Vagina (tissue), 2 donors: ENCODE measurements around the gene SERP1. TPM values are rescaled to one million over a fixed set of nuclear protein-coding genes. Genes with fewer than 3 reads are reported as not detected.

Source experiments
- DNase-seq, 2 donors: peaks; one replicate each; pipeline ENCODE4 v3.0.0-alpha.2; 2017; ENCODE audit errors: extremely low spot score in 2 of 2
- H3K27ac ChIP-seq: fragments of 200-600 bp; sonication (generic); one replicate; pipeline ENCODE4 v1.5.1; 2019
- H3K27me3 ChIP-seq: fragments of 200-600 bp; sonication (generic); one replicate; pipeline ENCODE4 v1.5.1; 2019
- H3K36me3 ChIP-seq, 2 donors: fragments of 200-600 bp; sonication (generic); one replicate each; pipeline ENCODE4 v1.5.1; 2017 to 2019
- H3K4me1 ChIP-seq: fragments of 200-600 bp; sonication (generic); one replicate; pipeline ENCODE4 v1.5.1; 2019
- H3K4me3 ChIP-seq, 2 donors: fragments of 200-600 bp; sonication (generic); 1 replicate in 1 of 2; 2 replicates in 1 of 2; pipeline ENCODE4 v1.5.1; 2016 to 2019
- H3K9me3 ChIP-seq: fragments of 200-600 bp; sonication (generic); one replicate; pipeline ENCODE4 v1.5.1; 2019
- CTCF ChIP-seq, 3 experiments: fragments of 450-650 bp in 2 of 3; fragments of 200-600 bp in 1 of 3; sonication (generic) in 1 of 3; IDR thresholded peaks; one replicate each; pipeline ENCODE4 v1.5.1; 2017 to 2019; ENCODE audit warnings: antibody characterized with exemption in 3 of 3, mild to moderate bottlenecking in 2 of 3, moderate library complexity in 2 of 3
- POLR2A ChIP-seq, 2 donors: fragments of 450-650 bp; IDR thresholded peaks; one replicate each; pipeline ENCODE4 v1.6.1; 2017; ENCODE audit warnings: antibody characterized with exemption in 2 of 2, mild to moderate bottlenecking in 2 of 2, moderate library complexity in 2 of 2
- POLR2AphosphoS5 ChIP-seq, 2 donors: sonication (generic); formaldehyde crosslinking; IDR thresholded peaks; one replicate each; pipeline ENCODE4 v1.9.0; 2017; ENCODE audit warnings: antibody characterized with exemption in 2 of 2, mild to moderate bottlenecking in 2 of 2, low read depth in 1 of 2; ENCODE audit not compliant: insufficient read depth in 1 of 2
- intact Hi-C: fragments of 100-400 bp; cut with DNase I; formaldehyde crosslinking; loops from one replicate; pipeline ENCODE4 v1.15.1; 2023
- total RNA-seq: library from RNA; depleted of rRNA; stranded (reverse); fragments of >200 nt; gene quantifications from one replicate; pipeline ENCODE4 v1.2.3, GENCODE V29; 2016

The SERP1 gene
- total RNA-seq, 1 donor from 2014 or later, result 231 TPM

- no peak for DNase-seq
- peaks cover 0 to 58% of the 10 kb centered on the region in 2 donors for H3K36me3 ChIP-seq
- H3K4me1 ChIP-seq, result no peaks in the 10 kb centered on the region
- no peak overlapping the region for H3K27ac ChIP-seq
- no peak overlapping the region for H3K4me3 ChIP-seq
- TF ChIP-seq POLR2AphosphoS5 (IDR thresholded peaks at IDR 0.05; ENCODE audit: insufficient read depth in 1 of 2, low read depth in 1 of 2) (no peak), POLR2A (IDR thresholded peaks at IDR 0.05) (no peak)
- no peaks in the 10 kb centered on the region for H3K27me3 ChIP-seq
- no peaks in the 10 kb centered on the region for H3K9me3 ChIP-seq
- intact Hi-C loops, result no loop called here
These were observed 21.0 kb upstream of the SERP1 start for GRCh38 chr3:150567328-150567727.

GRCh38 chr3:150564243-150564642 lies 17.9 kb upstream of the SERP1 start:
- Histone ChIP-seq H3K27ac (no peak overlapping the region), H3K4me3 (no peak overlapping the region), H3K9me3 (no peaks in the 10 kb centered on the region), H3K36me3 (peaks cover 0 to 36% of the 10 kb centered on the region in 2 donors), H3K4me1 (no peaks in the 10 kb centered on the region), H3K27me3 (no peaks in the 10 kb centered on the region)
- no peak for TF ChIP-seq POLR2A (IDR thresholded peaks at IDR 0.05)
- TF ChIP-seq CTCF (IDR thresholded peaks at IDR 0.05), result no peak
- no peak for TF ChIP-seq POLR2AphosphoS5 (IDR thresholded peaks at IDR 0.05; ENCODE audit: insufficient read depth in 1 of 2, low read depth in 1 of 2)
- no peak for DNase-seq
- intact Hi-C loops, result no loop called here

- H3K36me3 ChIP-seq, result peaks cover 0 to 41% of the 10 kb centered on the region in 2 donors
- TF ChIP-seq POLR2AphosphoS5 (IDR thresholded peaks at IDR 0.05; ENCODE audit: insufficient read depth in 1 of 2, low read depth in 1 of 2) (no peak), CTCF (IDR thresholded peaks at IDR 0.05) (no peak), POLR2A (IDR thresholded peaks at IDR 0.05) (no peak)
These were observed 11.4 kb upstream of the SERP1 start for GRCh38 chr3:150557725-150558124.

GRCh38 chr3:150556792-150557191 lies 10.5 kb upstream of the SERP1 start:
- Histone ChIP-seq H3K4me1 (no peaks in the 10 kb centered on the region), H3K36me3 (peaks cover 0 to 49% of the 10 kb centered on the region in 2 donors), H3K27ac (no peak overlapping the region), H3K9me3 (no peaks in the 10 kb centered on the region), H3K27me3 (no peaks in the 10 kb centered on the region), H3K4me3 (no peak overlapping the region)
- intact Hi-C loops, result loop anchor here (10.0 kb wide), 1 partner anchor 48 kb away; the partner anchor contains the start of gene SELENOT
- no peak for DNase-seq
- TF ChIP-seq POLR2A (IDR thresholded peaks at IDR 0.05) (no peak), POLR2AphosphoS5 (IDR thresholded peaks at IDR 0.05; ENCODE audit: insufficient read depth in 1 of 2, low read depth in 1 of 2) (no peak), CTCF (IDR thresholded peaks at IDR 0.05) (no peak)

More at GRCh38 chr3:150557725-150558124, 11.4 kb upstream of the SERP1 start:
- no peak for DNase-seq
- Histone ChIP-seq H3K9me3 (no peaks in the 10 kb centered on the region), H3K27me3 (no peaks in the 10 kb centered on the region), H3K4me1 (no peaks in the 10 kb centered on the region), H3K4me3 (no peak overlapping the region), H3K27ac (no peak overlapping the region)
- intact Hi-C loops, result loop anchor here (10.0 kb wide), 1 partner anchor 47 kb away; the partner anchor contains the start of gene SELENOT

- intact Hi-C loops, result loop anchor here (10.0 kb wide), 1 partner anchor 49 kb away; the partner anchor contains the start of gene SELENOT
- TF ChIP-seq POLR2A (IDR thresholded peaks at IDR 0.05), result no peak
- no peak for TF ChIP-seq POLR2AphosphoS5 (IDR thresholded peaks at IDR 0.05; ENCODE audit: insufficient read depth in 1 of 2, low read depth in 1 of 2)
- no peak for TF ChIP-seq CTCF (IDR thresholded peaks at IDR 0.05)
- H3K36me3 ChIP-seq, result peaks cover 0 to 49% of the 10 kb centered on the region in 2 donors
These were observed 9.7 kb upstream of the SERP1 start for GRCh38 chr3:150555859-150556436.

More at GRCh38 chr3:150555859-150556436, 9.7 kb upstream of the SERP1 start:
- Histone ChIP-seq H3K4me1 (peaks cover 5% of the 10 kb centered on the region), H3K9me3 (no peaks in the 10 kb centered on the region), H3K27me3 (no peaks in the 10 kb centered on the region), H3K27ac (no peak overlapping the region), H3K4me3 (no peak overlapping the region)
- DNase-seq, result no peak
